SU-DHL-6 (cell line): ENCODE measurements around the gene FSTL4.

Experiments used
- H2AFZ ChIP-seq: fragments of 200-600 bp; sonication (generic); 2 replicates; pipeline ENCODE4 v1.6.1; 2014; ENCODE audit warnings: low read depth, mild to moderate bottlenecking, moderate library complexity, mixed read lengths, antibody characterized with exemption, low read length; ENCODE audit not compliant: severe bottlenecking
- H3F3A ChIP-seq: fragments of 200-600 bp; shearing (Covaris generic); 2 replicates; pipeline ENCODE4 v1.6.0; 2016; ENCODE audit warnings: antibody characterized with exemption, mild to moderate bottlenecking; ENCODE audit not compliant: insufficient read depth
- H3K27ac ChIP-seq: fragments of 200-600 bp; sonication (generic); 2 replicates; pipeline ENCODE4 v1.5.1; 2016; ENCODE audit warnings: low read depth, mild to moderate bottlenecking, low read length, moderate library complexity, mixed read lengths
- H3K27me3 ChIP-seq: fragments of 200-600 bp; sonication (generic), shearing (Covaris generic); 2 replicates; pipeline ENCODE4 v1.6.0; 2014; ENCODE audit warnings: mild to moderate bottlenecking, low read length
- H3K36me3 ChIP-seq: fragments of 200-600 bp; sonication (generic); 2 replicates; pipeline ENCODE4 v1.6.1; 2014; ENCODE audit warnings: mild to moderate bottlenecking, low read length, mixed read lengths
- H3K4me2 ChIP-seq: fragments of 300-600, 200-600 bp; shearing (Covaris generic), sonication (generic); 2 replicates; pipeline ENCODE4 v1.6.0; 2014; ENCODE audit warnings: low read length, low read depth, mild to moderate bottlenecking; ENCODE audit not compliant: poor library complexity, severe bottlenecking
- H3K4me3 ChIP-seq: fragments of 200-600 bp; sonication (generic); 2 replicates; pipeline ENCODE4 v1.5.1; 2014; ENCODE audit warnings: antibody characterized with exemption, low read length, mild to moderate bottlenecking, mixed read lengths; ENCODE audit not compliant: insufficient read depth, poor library complexity, severe bottlenecking
- H3K79me2 ChIP-seq: fragments of 200-600 bp; sonication (generic); 2 replicates; pipeline ENCODE4 v1.6.1; 2014; ENCODE audit warnings: mild to moderate bottlenecking, low read length, moderate library complexity; ENCODE audit not compliant: insufficient read depth
- H3K9ac ChIP-seq: fragments of 200-600 bp; sonication (generic); 2 replicates; pipeline ENCODE4 v1.7.0; 2014; ENCODE audit warnings: mild to moderate bottlenecking, low read length
- H3K9me2 ChIP-seq: fragments of 200-600 bp; sonication (generic); replicated peaks from 2 replicates; pipeline ENCODE4 v1.6.1; 2014; ENCODE audit warnings: low read length; ENCODE audit not compliant: insufficient read depth
- H3K9me3 ChIP-seq: fragments of 200-600 bp; sonication (generic); 2 replicates; pipeline ENCODE4 v1.6.1; 2014; ENCODE audit warnings: low read length, mixed read lengths; ENCODE audit not compliant: insufficient read depth
- H4K20me1 ChIP-seq: fragments of 200-600 bp; sonication (generic); 2 replicates; pipeline ENCODE4 v1.6.1; 2014; ENCODE audit warnings: low read depth, mild to moderate bottlenecking, antibody characterized with exemption, low read length, moderate library complexity, mixed read lengths
- EZH2phosphoT487 ChIP-seq: fragments of 200-600 bp; sonication (generic), shearing (Covaris generic); conservative IDR thresholded peaks from 2 replicates; pipeline ENCODE4 v1.6.1; 2018; ENCODE audit warnings: mild to moderate bottlenecking, antibody characterized with exemption, low read length, moderate library complexity, mixed read lengths
- TF ChIP-seq, protein P1 (sequence below): fragments of 200-600 bp; sonication (generic); IDR thresholded peaks from one replicate; pipeline ENCODE4 v1.5.1; 2017; ENCODE audit warnings: antibody characterized with exemption, mild to moderate bottlenecking, low read length, moderate library complexity; ENCODE audit not compliant: insufficient read depth, poor library complexity, severe bottlenecking

FSTL4 gene

DNA sequence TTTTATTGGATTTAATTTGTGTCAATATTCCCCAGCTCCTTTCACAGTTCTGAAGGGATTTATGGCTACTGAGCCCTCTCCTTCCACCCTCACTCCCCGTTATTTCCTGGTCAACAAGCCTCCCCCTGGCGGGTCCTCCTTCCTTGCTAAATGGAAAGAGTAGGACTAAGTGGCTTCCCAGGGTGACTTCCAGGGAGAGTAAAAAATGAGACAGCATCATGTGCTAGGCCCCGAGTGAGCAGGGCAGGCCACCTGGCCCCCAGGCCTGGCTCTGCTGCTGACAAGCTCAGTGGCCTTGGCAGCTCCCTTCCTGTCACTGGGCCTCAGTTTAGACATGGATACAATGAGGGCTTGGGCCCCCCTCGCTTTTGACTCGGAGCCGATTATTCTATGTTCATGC lies 359.3 kb downstream of the FSTL4 start:
- Histone ChIP-seq H3K9me3 (no peaks in the 10 kb centered on the region), H3K79me2 (no peaks in the 10 kb centered on the region), H3K4me2 (no peak overlapping the region), H3K27me3 (no peaks in the 10 kb centered on the region), H2AFZ (no peak overlapping the region), H3K4me3 (no peak overlapping the region), H3K36me3 (no peaks in the 10 kb centered on the region), H4K20me1 (no peaks in the 10 kb centered on the region), H3F3A (no peaks in the 10 kb centered on the region), H3K27ac (no peak overlapping the region), H3K9me2 (no peaks in the 10 kb centered on the region), H3K9ac (no peak overlapping the region)
- TF ChIP-seq, protein P1, sequence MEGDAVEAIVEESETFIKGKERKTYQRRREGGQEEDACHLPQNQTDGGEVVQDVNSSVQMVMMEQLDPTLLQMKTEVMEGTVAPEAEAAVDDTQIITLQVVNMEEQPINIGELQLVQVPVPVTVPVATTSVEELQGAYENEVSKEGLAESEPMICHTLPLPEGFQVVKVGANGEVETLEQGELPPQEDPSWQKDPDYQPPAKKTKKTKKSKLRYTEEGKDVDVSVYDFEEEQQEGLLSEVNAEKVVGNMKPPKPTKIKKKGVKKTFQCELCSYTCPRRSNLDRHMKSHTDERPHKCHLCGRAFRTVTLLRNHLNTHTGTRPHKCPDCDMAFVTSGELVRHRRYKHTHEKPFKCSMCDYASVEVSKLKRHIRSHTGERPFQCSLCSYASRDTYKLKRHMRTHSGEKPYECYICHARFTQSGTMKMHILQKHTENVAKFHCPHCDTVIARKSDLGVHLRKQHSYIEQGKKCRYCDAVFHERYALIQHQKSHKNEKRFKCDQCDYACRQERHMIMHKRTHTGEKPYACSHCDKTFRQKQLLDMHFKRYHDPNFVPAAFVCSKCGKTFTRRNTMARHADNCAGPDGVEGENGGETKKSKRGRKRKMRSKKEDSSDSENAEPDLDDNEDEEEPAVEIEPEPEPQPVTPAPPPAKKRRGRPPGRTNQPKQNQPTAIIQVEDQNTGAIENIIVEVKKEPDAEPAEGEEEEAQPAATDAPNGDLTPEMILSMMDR = no peak
- TF ChIP-seq EZH2phosphoT487 = no peak

DNA sequence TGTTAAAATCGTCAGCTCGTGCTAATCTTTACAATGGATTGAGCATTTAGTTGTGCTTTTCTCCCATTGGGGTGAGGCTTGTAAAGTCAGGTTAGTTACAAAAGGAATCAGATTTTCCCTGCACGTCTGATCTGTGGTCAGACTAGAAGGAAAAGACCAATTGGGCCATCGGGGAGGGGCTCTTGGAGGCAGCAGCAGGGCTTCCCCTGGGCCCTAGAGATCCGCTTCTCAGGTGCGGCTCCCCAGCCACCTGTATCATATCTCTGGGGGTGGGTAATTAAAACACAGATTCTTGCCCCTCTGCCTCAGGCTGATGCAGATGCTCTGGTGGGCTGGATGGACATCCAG lies 360.2 kb downstream of the FSTL4 start:
- Histone ChIP-seq H3K4me3 (no peak overlapping the region), H3K27ac (no peak overlapping the region), H3K27me3 (no peaks in the 10 kb centered on the region), H4K20me1 (no peaks in the 10 kb centered on the region), H3K9me2 (no peaks in the 10 kb centered on the region), H3K9ac (no peak overlapping the region), H2AFZ (no peak overlapping the region), H3F3A (no peaks in the 10 kb centered on the region), H3K9me3 (no peaks in the 10 kb centered on the region), H3K4me2 (no peak overlapping the region), H3K79me2 (no peaks in the 10 kb centered on the region), H3K36me3 (no peaks in the 10 kb centered on the region)
- TF ChIP-seq EZH2phosphoT487 = no peak
- TF ChIP-seq, protein P1 = no peak

DNA sequence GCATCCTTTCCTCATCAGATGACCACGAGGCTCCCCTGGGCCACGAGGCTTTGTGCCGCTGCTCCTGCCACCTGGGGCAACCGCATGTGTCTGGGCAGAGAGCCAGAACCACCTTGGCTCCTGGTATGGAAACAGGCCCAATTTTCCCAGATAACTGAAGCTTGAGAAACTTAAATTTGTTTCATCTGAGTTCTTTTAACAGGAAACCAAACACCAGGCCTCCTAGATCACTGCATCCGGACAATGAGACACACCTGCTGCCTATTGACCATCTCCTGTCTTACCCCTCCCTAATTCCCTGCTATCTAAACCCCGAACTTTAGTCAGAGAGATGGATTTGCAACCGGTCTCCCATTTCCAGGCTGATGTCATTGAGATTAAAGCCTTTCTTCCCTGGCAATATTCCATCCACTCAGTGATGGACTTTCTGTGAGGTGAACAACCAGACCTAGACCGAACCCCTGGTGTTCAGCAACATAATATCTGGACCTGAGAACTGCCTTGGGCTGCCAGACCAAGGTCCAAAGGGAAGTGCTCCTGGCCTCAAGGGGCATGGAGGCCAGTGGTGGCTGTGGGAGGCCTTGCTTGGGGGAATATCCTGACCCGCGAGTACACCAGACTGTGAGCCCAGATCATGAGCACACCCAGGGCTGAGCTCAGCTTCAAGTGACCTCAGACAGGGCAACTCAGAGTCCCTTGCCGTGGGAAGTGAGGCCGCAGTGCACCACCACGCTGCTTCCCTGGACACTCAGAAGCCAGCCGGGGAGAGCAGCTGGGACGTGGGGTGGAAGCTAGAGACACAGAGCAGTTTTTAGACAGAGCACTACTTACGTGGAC lies 360.8 kb downstream of the FSTL4 start:
- Histone ChIP-seq H3K4me3 (no peak overlapping the region), H3K4me2 (no peak overlapping the region), H2AFZ (no peak overlapping the region), H4K20me1 (no peaks in the 10 kb centered on the region), H3K27ac (no peak overlapping the region), H3K27me3 (no peaks in the 10 kb centered on the region), H3K36me3 (no peaks in the 10 kb centered on the region), H3K9me2 (no peaks in the 10 kb centered on the region), H3K9me3 (no peaks in the 10 kb centered on the region), H3F3A (no peaks in the 10 kb centered on the region), H3K79me2 (no peaks in the 10 kb centered on the region), H3K9ac (no peak overlapping the region)
- TF ChIP-seq, protein P1 = no peak
- no peak for TF ChIP-seq EZH2phosphoT487
